Central memory CD8-positive, alpha-beta T cell (primary cell): ENCODE measurements around the gene NCAPH2.

Experiments
- ATAC-seq: fragments of 150-1000 bp; cut with Tn5 transposase; replicated peaks from 2 replicates; pipeline ENCODE4 v1.10.0; 2022; ENCODE audit warnings: mild to moderate bottlenecking, moderate FRiP score, moderate number of reproducible peaks; ENCODE audit not compliant: poor library complexity, severe bottlenecking; ENCODE audit errors: extremely low read depth
- DNase-seq, 2 donors: peaks; one replicate each; pipeline ENCODE4 v3.0.0; 2021; ENCODE audit warnings: low spot score in 2 of 2
- H3K27ac Mint-ChIP-seq: one replicate; pipeline ENCODE4 v1.8.0; 2022; ENCODE audit warnings: low read depth, mild to moderate bottlenecking, moderate library complexity, mixed read lengths
- H3K27me3 Mint-ChIP-seq: one replicate; pipeline ENCODE4 v1.8.0; 2022; ENCODE audit warnings: mixed read lengths
- H3K36me3 Mint-ChIP-seq: one replicate; pipeline ENCODE4 v1.8.0; 2022; ENCODE audit warnings: mild to moderate bottlenecking, moderate library complexity, mixed read lengths; ENCODE audit not compliant: insufficient read depth
- H3K4me1 Mint-ChIP-seq: one replicate; pipeline ENCODE4 v1.8.0; 2022; ENCODE audit warnings: mixed read lengths
- H3K4me3 Mint-ChIP-seq: one replicate; pipeline ENCODE4 v1.8.0; 2022; ENCODE audit warnings: mild to moderate bottlenecking, moderate library complexity, mixed read lengths
- H3K9me3 Mint-ChIP-seq: one replicate; pipeline ENCODE4 v1.8.0; 2022; ENCODE audit warnings: mixed read lengths

Gene NCAPH2

DNA sequence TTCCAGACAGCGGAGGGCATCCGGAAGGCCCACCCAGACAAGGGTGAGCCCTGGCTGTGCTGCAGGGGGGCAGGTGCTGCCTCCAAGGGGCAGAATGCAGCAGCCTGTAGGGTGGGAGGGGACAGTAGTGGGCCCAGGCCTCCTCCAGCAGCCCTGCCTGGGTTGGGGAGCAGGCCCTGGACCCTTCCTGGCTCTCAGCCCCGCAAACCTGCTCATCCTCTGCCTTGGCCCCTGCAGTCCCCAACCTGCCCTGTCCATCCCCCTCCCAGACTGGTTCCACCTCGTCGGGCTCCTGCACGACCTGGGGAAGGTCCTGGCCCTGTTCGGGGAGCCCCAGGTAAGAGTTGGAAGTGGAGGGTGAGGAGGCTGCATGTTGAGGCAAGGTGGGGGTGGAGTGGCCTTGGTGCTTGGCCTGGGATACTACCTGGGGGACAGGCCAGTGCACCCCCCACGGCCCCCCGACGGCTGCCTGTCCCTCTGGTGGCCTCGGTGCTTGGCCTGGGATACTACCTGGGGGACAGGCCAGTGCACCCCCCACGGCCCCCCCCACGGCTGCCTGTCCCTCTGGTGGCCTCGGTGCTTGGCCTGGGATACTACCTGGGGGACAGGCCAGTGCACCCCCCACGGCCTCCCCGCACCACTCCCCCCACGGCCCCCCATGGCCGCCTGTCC is 19.9 kb upstream of the NCAPH2 start:
- Mint-ChIP-seq H3K27me3 (peaks cover 14% of the 10 kb centered on the region), H3K9me3 (no peaks in the 10 kb centered on the region), H3K4me3 (no peak overlapping the region), H3K36me3 (no peaks in the 10 kb centered on the region), H3K4me1 (peaks cover 5% of the 10 kb centered on the region), H3K27ac (no peak overlapping the region)
- DNase-seq (no peak), ATAC-seq (no peak)

DNA sequence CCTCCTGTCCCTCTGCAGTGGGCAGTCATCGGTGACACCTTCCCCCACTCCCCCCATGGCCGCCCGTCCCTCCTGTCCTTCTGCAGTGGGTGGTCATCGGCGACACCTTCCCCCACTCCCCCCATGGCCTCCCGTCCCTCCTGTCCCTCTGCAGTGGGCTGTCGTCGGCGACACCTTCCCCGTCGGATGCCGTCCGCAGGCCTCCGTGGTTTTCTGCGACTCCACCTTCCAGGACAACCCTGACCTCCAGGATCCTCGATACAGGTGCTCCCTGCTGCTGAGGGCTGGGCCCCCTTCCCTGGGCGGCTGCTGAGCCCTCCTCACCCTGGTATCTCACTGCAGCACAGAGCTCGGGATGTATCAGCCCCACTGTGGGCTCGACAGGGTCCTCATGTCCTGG is 19.1 kb upstream of the NCAPH2 start:
- peaks cover 5% of the 10 kb centered on the region for H3K4me1 Mint-ChIP-seq
- no peaks in the 10 kb centered on the region for H3K36me3 Mint-ChIP-seq
- ATAC-seq (no peak), DNase-seq (no peak)
- H3K4me3 Mint-ChIP-seq: no peak overlapping the region
- H3K27ac Mint-ChIP-seq: no peak overlapping the region
- no peaks in the 10 kb centered on the region for H3K9me3 Mint-ChIP-seq
- H3K27me3 Mint-ChIP-seq: peaks cover 14% of the 10 kb centered on the region

DNA sequence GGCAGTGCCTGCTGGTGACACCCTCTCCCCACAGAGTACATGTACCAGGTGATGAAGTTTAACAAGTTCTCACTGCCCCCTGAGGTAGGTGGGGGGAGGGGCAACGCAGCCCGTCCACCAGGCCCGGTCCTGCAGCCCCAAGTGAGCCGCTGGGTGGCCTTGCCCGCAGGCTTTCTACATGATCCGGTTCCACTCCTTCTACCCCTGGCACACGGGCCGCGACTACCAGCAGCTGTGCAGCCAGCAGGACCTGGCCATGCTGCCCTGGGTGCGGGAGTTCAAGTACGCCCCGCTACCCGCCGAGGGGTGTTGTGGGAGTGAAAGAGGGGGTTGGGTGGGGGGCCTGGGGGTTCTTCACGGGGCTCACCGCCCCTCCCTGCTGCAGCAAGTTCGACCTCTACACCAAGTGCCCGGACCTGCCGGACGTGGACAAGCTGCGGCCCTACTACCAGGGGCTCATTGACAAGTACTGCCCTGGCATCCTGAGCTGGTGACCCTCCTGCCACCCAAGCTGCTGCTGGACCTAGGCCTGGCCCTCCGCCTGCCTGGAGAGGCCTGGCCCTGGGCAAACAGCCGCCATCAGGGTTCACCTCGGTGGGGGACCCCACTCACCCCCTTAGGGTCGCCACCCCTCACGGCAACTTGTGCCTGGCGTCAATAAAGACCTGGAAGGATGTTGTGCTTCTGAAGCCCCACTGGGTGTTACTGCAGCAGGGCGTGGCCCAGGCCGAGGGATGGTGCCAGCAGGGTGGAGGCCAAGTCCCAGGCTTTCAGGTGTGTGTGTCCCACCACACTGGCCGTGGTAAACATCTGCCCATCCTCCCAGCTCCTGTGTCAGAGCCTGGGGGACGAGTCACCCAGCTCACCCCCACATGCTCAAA is 18.4 kb upstream of the NCAPH2 start:
- DNase-seq (no peak), ATAC-seq (no peak)
- H3K27ac Mint-ChIP-seq: no peak overlapping the region
- no peak overlapping the region for H3K4me3 Mint-ChIP-seq
- H3K4me1 Mint-ChIP-seq: peaks cover 5% of the 10 kb centered on the region
- H3K36me3 Mint-ChIP-seq: no peaks in the 10 kb centered on the region
- H3K27me3 Mint-ChIP-seq: peaks cover 14% of the 10 kb centered on the region
- no peaks in the 10 kb centered on the region for H3K9me3 Mint-ChIP-seq

DNA sequence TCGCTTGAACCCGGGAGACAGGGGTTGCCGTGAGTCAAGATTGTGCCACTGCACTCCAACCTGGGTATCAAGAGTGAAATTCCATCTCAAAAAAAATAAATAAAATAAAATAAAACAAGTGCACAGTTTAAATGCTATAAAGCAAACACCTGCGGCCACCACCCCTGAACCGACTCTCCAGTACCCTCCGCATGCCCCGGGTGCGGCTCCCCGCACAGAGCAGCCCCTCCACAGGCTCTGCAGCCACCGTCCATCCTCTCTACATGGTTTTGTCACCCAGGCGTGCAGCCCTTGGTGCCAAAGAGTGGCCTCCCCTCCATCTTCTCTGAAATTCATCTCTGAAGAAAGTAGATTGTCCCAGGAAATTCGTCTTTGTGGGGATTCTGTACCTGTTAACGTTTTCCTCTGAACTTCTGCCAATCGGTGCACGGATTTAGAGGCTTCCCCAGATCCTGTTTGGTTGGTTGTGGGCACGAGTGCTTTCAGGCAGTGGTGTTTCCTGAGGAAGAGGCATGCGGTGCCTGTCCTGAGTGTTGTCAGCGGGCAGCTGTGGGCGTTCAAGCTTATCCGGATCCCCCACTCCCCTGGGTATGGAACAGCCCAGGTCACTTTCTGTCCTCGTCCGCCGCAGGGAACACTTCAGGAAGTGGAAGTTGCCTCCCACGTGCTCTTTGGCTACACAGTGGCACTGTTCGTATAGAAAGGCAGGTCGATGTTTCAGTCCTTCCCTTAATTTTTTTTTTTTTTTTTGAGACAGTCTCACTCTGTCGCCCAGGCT is 17.3 kb upstream of the NCAPH2 start:
- H3K4me3 Mint-ChIP-seq: no peak overlapping the region
- DNase-seq (no peak), ATAC-seq (no peak)
- peaks cover 5% of the 10 kb centered on the region for H3K4me1 Mint-ChIP-seq
- H3K27ac Mint-ChIP-seq: no peak overlapping the region
- H3K36me3 Mint-ChIP-seq: no peaks in the 10 kb centered on the region
- H3K27me3 Mint-ChIP-seq: peaks cover 10% of the 10 kb centered on the region
- H3K9me3 Mint-ChIP-seq: no peaks in the 10 kb centered on the region

DNA sequence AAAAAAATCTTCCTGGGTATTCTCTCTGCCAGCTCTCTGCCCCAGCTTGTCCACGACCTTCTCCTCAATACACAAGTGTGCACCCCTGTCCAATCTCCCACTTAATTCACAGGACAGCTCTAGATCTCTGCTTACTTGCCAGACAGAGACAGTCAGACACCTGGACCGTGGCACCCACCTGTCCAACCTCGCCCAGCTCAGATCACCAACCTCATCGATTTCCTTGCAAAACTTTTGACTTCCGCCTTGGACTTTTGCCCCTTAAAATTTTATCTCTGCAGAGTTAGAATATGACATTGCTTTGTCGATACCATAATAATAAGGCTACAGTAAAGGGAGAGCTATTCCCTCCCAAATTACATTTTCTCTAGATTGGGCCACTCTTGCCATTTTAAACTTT is 10.9 kb upstream of the NCAPH2 start:
- ATAC-seq (no peak), DNase-seq (no peak)
- H3K4me1 Mint-ChIP-seq: peaks cover 11% of the 10 kb centered on the region
- H3K4me3 Mint-ChIP-seq: no peak overlapping the region
- no peaks in the 10 kb centered on the region for H3K9me3 Mint-ChIP-seq
- no peak overlapping the region for H3K27ac Mint-ChIP-seq
- peaks cover 5% of the 10 kb centered on the region for H3K36me3 Mint-ChIP-seq
- H3K27me3 Mint-ChIP-seq: no peaks in the 10 kb centered on the region

DNA sequence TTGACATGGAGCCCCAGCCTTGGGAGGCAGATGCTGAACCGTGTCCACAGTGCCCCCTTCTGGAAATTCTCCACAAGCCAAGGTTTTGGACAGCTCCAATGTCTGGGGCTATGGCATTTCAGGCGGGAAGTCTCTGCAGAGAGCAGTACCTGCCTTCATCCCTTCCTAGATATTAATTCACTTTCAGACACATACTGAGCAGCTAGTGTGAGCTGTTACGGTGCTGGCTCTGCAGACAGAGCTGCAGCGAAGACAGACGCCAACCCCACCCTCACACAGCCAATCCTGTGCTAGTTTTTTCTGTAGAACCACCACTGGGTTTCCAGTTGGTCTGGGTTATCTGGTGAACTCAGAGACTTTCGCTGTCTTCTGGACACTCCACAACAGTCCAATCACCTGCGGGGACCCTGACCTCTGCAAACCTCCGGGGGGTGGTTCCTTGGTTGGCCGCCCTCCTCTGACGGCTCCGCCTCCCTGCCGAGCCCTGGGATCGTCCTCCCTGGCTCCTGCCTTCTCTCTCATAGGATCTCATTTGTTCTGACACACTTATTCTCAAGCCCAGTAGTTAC is 9.6 kb upstream of the NCAPH2 start:
- ATAC-seq (peak; percentile 78), DNase-seq (peak; percentile 40 to 42)
- H3K36me3 Mint-ChIP-seq: peaks cover 9% of the 10 kb centered on the region
- peaks cover 11% of the 10 kb centered on the region for H3K4me1 Mint-ChIP-seq
- H3K9me3 Mint-ChIP-seq: no peaks in the 10 kb centered on the region
- H3K27me3 Mint-ChIP-seq: no peaks in the 10 kb centered on the region
- H3K27ac Mint-ChIP-seq: no peak overlapping the region
- no peak overlapping the region for H3K4me3 Mint-ChIP-seq

DNA sequence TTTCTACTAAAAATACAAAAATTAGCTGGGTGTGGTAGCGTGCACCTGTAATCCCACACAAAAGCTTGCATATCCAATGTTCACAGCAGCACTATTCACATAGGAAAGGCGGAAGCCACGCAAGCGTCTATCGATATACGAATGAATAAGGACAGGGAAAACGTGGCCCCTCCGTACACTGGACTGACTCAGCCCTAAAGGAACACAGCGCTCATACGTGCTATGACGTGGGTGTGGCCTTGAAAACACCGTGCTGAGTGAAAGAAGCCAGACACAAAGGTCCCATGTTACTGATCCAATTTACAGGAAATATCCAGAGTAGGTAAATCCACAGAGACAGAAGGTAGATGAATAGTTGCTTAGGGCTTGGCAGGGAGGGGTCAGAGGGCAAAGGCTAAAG is 7.6 kb upstream of the NCAPH2 start:
- H3K27me3 Mint-ChIP-seq: no peaks in the 10 kb centered on the region
- no peak overlapping the region for H3K27ac Mint-ChIP-seq
- H3K9me3 Mint-ChIP-seq: no peaks in the 10 kb centered on the region
- ATAC-seq: no peak
- no peak overlapping the region for H3K4me3 Mint-ChIP-seq
- no peak for DNase-seq
- H3K36me3 Mint-ChIP-seq: peaks cover 9% of the 10 kb centered on the region
- H3K4me1 Mint-ChIP-seq: peaks cover 11% of the 10 kb centered on the region

DNA sequence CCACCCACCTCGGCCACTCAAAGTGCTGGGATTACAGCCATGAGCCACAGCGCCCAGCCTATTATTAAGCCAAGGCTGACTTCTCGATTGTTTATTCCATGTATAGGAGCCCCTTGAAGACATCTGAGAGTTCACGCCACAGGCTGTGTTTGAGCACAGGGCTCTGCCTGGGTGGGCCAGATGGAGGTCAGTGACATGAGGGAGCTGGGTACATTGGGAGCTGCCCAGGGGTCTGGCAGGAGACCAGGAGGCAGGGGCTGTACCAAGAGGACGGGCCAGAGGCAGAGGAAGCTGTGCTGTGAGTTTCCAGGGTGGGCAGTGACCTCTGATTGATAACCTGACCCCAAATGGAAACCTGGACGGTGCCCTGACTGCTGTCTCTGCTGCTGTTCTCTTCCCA is 5.9 kb upstream of the NCAPH2 start:
- ATAC-seq (no peak), DNase-seq (no peak)
- peaks cover 10% of the 10 kb centered on the region for H3K36me3 Mint-ChIP-seq
- H3K27me3 Mint-ChIP-seq: no peaks in the 10 kb centered on the region
- H3K4me1 Mint-ChIP-seq: peaks cover 13% of the 10 kb centered on the region
- no peak overlapping the region for H3K4me3 Mint-ChIP-seq
- no peaks in the 10 kb centered on the region for H3K9me3 Mint-ChIP-seq
- H3K27ac Mint-ChIP-seq: no peak overlapping the region

DNA sequence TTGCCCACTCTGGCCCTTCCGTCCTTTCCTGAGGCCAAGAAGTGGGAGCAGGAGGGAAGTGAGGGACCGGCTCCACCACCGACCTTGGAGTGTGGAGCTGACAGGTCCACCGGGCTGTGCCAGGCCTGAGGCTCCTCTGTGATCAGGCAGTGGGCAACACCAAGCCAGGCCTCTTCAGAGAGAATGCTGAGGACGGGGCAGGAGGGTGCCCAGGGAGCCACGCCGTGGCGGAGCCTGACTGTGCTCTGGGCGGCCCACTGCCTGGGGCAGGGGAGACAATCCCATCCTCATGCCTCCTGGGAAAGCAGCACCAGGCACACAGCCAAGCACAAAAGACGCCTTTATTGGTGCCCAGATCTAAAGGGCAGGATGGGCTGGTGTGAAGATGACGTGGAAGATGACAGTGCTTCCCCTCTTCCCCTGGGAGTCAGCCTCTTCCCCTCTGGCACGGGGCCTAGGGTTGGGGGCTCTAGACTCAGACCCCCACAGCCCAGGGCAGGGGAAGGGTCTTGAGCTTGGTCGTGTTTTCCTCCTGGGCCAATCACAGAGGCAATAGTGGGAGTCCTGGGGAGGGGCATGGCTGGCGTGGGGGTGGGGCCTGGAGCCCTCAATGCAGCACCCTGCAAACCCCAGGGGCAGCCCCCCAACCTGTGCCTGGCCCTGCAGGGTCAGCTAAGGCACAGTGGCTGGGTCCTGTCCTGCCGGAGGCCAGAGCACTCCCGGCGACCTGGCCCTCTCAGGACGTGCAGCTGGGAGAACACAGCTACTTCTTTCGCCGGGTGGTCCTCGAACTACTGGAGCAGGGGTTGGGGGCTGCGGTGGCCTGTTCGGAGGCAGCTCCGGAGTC is 5.2 kb upstream of the NCAPH2 start:
- ATAC-seq: no peak
- Mint-ChIP-seq H3K36me3 (peaks cover 10% of the 10 kb centered on the region), H3K27ac (no peak overlapping the region), H3K27me3 (no peaks in the 10 kb centered on the region), H3K4me3 (no peak overlapping the region), H3K4me1 (peaks cover 17% of the 10 kb centered on the region), H3K9me3 (no peaks in the 10 kb centered on the region)
- DNase-seq: no peak

DNA sequence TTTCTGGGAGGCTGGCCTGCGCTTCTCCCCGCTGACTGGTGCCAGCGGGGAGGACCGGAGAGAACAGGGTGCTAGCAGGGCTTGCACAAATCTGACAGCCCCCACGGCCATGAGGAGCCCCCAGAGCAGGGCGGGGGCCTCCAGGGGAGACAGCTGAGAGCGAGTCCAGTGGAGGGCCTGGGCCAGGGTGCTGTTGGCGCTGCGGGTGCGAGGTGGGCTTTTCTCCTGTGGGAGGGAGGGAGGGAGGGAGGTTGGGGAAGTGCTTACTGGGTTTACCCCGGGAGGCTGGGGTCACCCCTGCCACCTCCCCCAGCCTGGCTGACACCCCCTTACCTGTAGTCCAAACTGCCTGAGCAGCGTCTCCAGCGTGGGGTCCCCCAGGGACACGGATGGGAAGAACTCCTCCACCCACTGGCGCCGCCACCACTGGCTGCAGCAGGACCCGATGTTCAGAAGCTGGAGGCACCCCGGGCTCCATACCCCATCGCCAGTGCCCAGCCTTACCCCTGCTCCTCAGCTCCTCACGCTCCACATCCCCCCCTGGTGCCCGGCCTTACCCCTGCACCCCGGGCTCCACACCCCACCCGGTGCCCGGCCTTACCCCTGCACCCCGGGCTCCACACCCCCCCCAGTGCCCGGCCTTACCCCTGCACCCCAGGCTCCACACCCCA is 4.4 kb upstream of the NCAPH2 start:
- Mint-ChIP-seq H3K9me3 (no peaks in the 10 kb centered on the region), H3K27me3 (no peaks in the 10 kb centered on the region), H3K36me3 (peaks cover 14% of the 10 kb centered on the region), H3K4me1 (peaks cover 16% of the 10 kb centered on the region), H3K4me3 (no peak overlapping the region), H3K27ac (no peak overlapping the region)
- ATAC-seq: no peak
- no peak for DNase-seq

DNA sequence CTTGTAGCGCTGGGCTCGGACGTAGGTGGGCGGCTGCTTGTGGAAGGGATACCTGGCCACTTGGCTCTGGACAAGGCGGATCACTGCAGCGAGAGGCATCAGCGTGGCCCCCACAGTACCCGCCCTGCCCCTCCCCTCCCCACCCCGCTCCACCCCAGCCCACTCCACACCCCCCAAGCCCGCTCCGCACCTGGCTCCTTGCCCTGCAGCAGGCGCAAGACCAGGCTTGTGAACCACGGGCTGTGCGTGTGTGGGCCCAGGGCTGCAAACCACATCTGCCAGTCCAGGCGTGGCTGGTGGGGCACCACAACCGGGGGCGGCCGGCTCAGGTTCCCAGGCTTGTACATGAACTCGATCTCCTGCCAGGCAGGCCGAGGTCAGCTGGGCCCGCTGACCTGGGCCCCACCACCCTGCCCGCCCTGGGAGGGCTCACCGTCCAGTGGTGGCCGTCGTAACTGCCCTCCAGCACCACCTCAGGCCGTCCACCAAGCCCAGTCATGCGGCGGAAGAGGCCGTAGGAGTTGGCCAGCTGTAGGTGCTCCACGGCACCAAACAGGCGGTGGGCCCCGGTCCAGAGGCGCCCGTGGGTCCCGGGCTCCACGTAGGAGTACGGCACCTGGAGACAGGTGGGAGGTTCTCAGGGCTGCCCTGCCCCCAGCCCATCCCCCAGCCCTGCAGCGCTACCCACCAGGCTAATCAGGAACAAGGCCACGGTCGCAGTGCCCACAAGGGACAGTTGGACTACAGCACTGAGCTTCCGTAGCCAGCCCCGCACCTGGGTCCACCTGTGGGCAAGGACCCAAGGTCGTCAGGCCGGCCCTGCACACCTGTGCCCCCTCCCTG is 3.4 kb upstream of the NCAPH2 start:
- DNase-seq: no peak
- Mint-ChIP-seq H3K27me3 (no peaks in the 10 kb centered on the region), H3K9me3 (no peaks in the 10 kb centered on the region), H3K36me3 (peaks cover 16% of the 10 kb centered on the region), H3K27ac (no peak overlapping the region), H3K4me3 (no peak overlapping the region), H3K4me1 (peaks cover 23% of the 10 kb centered on the region)
- no peak for ATAC-seq
